GM19468 (cell line): ENCODE data around the gene BNC2.

Source experiments
- ATAC-seq: cut with Tn5 transposase; IDR thresholded peaks from one replicate; pipeline ENCODE4 v1.9.1; 2021; ENCODE audit warnings: mild to moderate bottlenecking, moderate library complexity, moderate number of reproducible peaks; ENCODE audit not compliant: unreplicated experiment; ENCODE audit errors: extremely low read depth

Gene BNC2

DNA sequence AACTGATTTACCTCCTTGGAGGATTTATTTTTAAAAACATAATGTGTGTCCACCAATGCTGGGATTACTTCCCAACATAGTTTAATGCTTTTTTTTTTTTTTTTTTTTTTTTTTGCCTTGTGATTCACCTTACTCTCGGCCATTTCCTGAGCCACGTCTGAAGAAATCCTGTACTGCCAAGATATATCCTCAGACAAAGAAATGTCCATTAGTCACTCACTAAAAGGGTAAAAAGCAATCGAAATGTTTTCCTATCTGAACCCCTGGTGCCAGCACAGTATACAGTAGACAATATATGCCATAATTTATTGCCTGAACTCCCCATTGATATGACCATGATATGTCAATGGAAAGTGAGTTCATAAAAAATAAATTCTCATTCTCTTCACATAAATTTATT, 344.1 kb downstream of the BNC2 start:
- no peak for ATAC-seq

DNA sequence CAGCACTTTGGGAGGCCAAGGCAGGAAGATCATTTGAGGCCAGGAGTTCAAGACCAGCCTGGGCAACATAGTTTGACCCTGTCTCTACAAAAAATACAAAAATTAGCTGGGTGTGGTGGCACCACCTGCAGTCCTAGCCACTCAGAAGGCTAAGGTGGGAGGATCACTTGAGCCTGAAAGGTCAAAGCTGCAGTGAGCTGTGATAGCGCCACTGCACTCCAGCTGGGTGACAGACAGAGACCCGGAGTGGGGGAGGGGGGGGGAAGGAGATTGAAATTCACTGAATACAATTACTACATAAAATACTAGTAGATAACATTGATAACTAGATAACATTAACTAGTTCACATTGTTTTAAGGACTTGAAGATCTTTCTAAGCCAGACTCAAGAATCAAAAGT, 345.6 kb downstream of the BNC2 start:
- no peak for ATAC-seq

- ATAC-seq = no peak
These were observed 346.4 kb downstream of the BNC2 start for GRCh38 chr9:16524078-16524477.

DNA sequence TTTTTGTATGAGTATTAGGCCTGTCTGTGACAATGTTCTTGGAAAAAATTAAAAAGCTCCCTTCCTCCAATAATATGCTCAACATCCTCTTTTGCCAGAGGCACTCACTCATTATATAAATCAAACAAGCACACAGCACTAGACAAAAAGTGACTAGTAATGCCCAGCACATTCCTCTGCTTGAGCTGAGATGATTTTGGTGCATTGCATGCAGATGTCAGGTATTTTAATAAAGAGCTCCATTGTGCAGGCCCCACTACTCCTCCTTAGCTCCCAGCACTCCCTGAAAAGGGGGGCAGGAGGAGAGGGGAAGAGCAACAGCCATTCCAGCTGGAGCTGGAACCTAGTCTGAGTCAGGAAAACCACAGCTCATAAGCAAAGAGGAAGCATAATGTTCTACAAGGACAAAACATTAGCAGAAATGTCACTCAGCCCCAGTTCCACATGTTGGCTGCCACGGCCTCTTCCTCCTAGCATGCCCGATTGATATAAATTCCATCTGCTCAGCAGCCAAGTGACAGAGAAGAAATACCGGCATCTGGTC, 348.5 kb downstream of the BNC2 start:
- no peak for ATAC-seq

- ATAC-seq = no peak
These were observed 351.5 kb downstream of the BNC2 start for GRCh38 chr9:16519001-16519400.

- ATAC-seq = no peak
These were observed 353.6 kb downstream of the BNC2 start for GRCh38 chr9:16516891-16517290.

DNA sequence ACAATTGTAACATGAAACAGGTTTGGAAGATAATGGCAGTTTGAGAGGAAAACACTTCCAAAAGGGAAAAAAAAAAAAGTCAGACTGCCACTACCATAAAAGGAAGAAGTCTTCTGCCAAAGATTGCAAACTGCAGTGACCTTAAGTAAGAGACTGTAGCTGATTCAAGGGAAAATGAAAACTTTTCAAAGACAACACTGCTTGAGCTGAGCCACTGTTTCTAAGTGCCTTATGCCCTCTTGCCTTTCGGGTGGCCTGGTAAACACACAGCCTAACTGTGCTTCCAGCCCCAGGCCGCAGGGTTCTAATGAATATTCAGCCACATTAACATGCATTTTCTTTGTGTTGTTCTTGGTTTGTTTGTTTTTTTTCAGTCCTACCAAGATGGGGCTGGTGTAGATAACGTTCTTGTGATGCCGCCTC, 354.6 kb downstream of the BNC2 start:
- ATAC-seq = no peak

- ATAC-seq = no peak
These were observed 355.3 kb downstream of the BNC2 start for GRCh38 chr9:16515207-16515606.

- no peak for ATAC-seq
These were observed 356.3 kb downstream of the BNC2 start for GRCh38 chr9:16514131-16514530.

DNA sequence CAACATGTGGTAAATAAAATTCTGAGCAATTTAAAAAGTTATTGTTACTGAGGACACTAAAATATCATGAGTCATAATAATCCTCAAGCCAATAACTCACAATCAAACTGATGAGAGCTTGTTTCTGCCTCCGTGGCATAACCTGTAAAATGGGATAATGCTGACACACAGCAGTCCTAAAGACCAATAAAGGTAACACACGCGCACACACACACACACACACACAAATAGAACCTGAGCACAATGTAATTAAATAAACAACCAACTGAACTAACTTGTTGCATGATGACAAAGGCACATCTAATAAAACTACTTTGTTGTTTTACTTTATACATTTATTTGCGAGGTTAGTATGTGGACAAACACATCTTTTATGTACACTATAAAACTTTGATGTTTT, 358.2 kb downstream of the BNC2 start:
- ATAC-seq = no peak

DNA sequence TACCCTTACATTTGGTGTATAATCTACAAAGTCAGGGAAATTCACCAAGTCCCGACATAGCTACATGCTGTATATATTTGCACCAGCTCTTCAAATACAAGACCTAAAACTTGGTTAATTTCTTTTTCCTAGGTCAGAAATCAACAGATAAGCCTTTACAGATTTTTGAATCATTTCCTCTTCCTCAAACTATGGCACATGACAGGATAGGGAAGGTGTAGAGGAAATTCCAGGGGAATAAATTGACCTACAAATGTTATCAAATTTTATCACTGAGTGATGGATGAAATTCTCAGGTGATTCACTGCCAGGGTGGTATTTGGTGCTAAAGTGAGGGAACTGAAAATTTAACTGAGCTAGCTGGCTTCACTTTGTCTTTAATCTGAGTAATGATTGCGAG, 360.0 kb downstream of the BNC2 start:
- ATAC-seq = no peak

GRCh38 chr9:16509997-16510396, 360.5 kb downstream of the BNC2 start:
- ATAC-seq = no peak

DNA sequence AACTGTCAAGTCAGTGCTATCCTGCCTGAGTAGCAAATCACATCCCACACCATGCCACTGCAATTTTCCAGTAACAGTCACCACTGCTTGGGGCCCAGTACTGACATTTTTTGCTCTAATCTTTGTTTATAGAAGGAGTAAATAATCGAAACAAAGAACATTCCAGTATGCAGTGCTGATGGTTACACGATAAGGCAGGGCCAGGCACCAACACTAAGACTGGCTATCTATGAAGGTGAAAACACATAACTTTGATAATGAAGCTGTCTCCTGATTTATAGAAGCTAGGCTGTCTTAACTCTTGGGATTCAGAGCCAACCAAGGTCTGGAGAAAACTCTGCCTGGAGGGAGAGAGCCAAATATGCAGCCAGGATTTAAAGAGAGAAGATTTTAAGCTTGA, 365.3 kb downstream of the BNC2 start:
- ATAC-seq = no peak

- no peak for ATAC-seq
These were observed 368.7 kb downstream of the BNC2 start for GRCh38 chr9:16501726-16502125.

GRCh38 chr9:16501141-16501540, 369.3 kb downstream of the BNC2 start:
- no peak for ATAC-seq

- no peak for ATAC-seq
These were observed 370.1 kb downstream of the BNC2 start for GRCh38 chr9:16500386-16500785.

DNA sequence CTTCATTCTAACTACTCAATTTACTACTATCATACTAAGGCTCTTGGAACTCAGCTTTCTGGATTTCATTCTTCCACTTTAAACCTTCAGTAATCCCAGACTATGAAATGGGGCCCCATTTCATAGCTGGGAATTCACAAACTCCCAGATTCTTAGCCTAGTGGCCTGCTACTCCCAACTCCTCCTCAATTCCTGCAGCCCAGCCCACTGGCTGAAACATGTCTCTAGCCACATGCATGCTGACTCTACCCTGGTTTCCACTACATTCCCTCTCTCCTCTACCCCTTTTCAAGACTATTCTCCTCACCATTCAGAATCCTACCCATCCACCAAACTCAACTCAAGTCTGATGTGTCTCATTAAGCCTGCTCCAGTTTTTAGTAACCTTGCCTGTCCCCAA, 370.6 kb downstream of the BNC2 start:
- ATAC-seq = no peak

DNA sequence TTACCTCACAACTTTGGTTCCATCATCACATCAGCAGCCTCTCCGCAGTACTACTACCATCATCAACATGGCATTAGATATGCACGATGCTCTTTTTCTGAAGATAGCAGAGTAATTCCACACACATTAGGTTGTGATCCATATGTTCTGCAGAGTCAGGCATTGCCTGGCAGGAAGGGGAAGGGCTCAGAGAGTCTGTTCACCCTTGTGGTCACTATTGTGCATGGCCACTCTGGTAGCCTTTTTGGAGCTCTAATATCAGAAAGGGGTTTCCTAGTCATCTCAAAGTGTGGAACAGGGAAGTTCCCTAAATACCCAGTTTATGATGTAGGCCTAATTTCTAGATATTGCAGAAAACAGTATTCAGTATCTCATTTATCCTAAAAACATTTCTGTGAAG, 373.6 kb downstream of the BNC2 start:
- ATAC-seq = no peak

DNA sequence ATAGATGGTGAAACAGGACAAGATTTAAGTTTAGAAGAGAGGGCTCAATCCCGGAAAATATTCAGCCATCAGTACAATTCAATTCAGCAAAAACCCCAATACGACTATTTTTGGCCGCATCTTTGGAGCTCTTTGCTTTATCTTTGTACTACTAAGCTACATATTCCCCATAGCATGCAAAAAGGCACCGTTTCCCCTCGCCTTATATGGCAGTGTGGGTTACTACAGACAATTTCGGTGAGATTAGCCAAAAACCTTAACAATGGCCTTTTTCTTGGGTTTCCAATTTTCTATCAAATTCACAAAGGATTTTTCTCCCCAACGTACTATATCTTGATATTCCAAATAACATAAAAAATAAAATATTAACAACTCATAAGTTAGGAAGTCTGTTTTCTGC, 382.6 kb downstream of the BNC2 start:
- no peak for ATAC-seq

- no peak for ATAC-seq
These were observed 384.7 kb downstream of the BNC2 start for GRCh38 chr9:16485575-16486321.

DNA sequence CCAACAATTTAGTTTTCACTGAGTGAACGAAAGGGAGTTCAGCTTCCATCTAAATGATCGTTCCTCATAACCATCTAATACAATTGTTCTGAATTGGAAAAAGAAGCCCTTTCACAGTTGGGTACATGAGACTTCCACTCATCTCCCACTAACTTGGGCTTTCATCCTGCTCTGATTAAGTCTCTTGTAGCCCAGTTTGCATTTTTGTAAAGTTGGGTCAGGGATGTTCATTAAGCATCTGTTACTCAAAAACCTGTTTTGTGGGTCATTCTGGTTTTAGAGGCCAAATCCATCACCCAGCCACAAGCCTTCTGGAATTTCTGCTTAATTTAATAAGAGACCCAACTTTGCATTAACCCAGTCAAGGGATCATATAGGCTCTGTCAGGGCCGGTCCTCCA, 385.3 kb downstream of the BNC2 start:
- ATAC-seq = no peak

DNA sequence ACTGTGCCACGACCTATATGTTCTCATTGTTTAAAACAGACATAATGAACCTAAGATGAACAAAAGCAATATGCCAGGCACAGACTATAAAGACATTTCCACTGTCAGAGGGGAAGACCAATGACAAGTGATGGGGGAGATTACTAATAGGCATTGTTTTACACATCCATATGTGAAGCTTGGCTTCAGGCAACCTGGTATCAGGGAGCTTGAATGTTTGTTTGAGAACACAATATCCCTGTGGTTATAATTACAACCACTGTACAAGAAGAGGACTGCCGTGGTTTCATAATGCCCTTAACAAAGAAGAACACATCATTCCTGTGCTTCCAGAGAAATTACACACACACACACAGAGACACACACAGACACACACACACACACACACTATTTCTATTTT, 385.7 kb downstream of the BNC2 start:
- ATAC-seq = no peak
